Activated CD4-positive, alpha-beta T cell treated with anti-CD3 and anti-CD28 coated beads for 36 hours (primary cell): ENCODE data around the gene KRTAP12-3. TPM values are rescaled to one million over a fixed set of nuclear protein-coding genes. Genes with fewer than 3 reads are reported as not detected.

Experiments used
- ATAC-seq: fragments of 200-7000 bp; cut with Tn5 transposase; one replicate; pipeline ENCODE4 v1.10.0; 2021; ENCODE audit warnings: mild to moderate bottlenecking, moderate library complexity
- CTCF ChIA-PET: fragments of 350-600 bp; sonication (Branson Sonifier 250); formaldehyde crosslinking; loops from one replicate; lab custom pipeline; 2021; ENCODE audit warnings: antibody characterized with exemption; lab: Charles Lee
- POLR2A ChIA-PET: fragments of 350-600 bp; sonication (Branson Sonifier 250); formaldehyde crosslinking; loops from one replicate; lab custom pipeline; 2021; ENCODE audit warnings: antibody characterized with exemption, inconsistent platforms; lab: Charles Lee
- DNase-seq: peaks from one replicate; pipeline ENCODE4 v3.0.0-alpha.2; 2020
- H3K27ac Mint-ChIP-seq: one replicate; pipeline ENCODE4 v1.8.0; 2021; ENCODE audit warnings: mixed read lengths
- H3K27me3 Mint-ChIP-seq: one replicate; pipeline ENCODE4 v1.8.0; 2021; ENCODE audit warnings: mixed read lengths
- H3K36me3 Mint-ChIP-seq: one replicate; pipeline ENCODE4 v1.8.0; 2021; ENCODE audit warnings: low read depth, mixed read lengths
- H3K4me1 Mint-ChIP-seq: one replicate; pipeline ENCODE4 v1.8.0; 2021; ENCODE audit warnings: mixed read lengths
- H3K4me3 Mint-ChIP-seq: one replicate; pipeline ENCODE4 v1.8.0; 2021; ENCODE audit warnings: mild to moderate bottlenecking, moderate library complexity, mixed read lengths
- H3K9me3 Mint-ChIP-seq: one replicate; pipeline ENCODE4 v1.8.0; 2021; ENCODE audit warnings: low read depth, mixed read lengths
- intact Hi-C, 2 experiments: fragments of 100-400 bp; cut with DNase I in 1 of 2; cut with micrococcal nuclease in 1 of 2; formaldehyde crosslinking; loops; one replicate each; pipeline versions ENCODE4 v1.14.2 to v1.15.1; 2022 to 2024; cut with DNase I, micrococcal nuclease
- total RNA-seq, 2 experiments: library from RNA; stranded (reverse); gene quantifications; one replicate each; pipeline ENCODE4 v1.2.3, GENCODE V29; 2021

Gene KRTAP12-3
- total RNA-seq, 2 experiments from 2014 or later, result not detected

DNA sequence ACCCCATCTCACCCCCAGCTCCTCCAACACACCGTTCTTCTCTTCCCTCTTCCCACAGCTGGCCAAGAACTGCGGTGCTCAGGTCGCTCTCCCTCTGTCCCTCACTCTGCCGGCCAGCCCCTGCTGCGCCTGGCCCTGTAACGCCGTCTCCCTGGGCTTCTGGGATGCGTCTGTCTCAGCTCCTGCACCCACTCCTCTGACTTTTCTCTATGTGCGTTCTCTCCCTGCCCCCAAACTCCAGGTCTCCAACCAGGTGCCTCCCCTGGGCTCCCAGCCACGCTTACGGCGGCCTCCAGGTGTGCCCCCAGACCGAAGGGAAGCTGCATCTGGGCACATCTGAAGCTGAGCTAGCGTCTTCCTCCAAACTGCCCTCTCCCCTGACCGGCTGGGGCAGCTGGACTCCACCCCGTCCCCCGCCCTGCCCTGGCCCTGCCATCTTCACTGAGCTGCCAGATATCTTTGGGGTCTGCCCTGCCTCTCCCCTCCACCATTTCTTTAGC lies 41.8 kb downstream of the KRTAP12-3 start:
- no peaks in the 10 kb centered on the region for H3K4me1 Mint-ChIP-seq
- H3K36me3 Mint-ChIP-seq, result no peaks in the 10 kb centered on the region
- DNase-seq (no peak), ATAC-seq (no peak)
- H3K27ac Mint-ChIP-seq, result no peak overlapping the region
- CTCF ChIA-PET, result interaction anchor here (0.8 kb wide), 1 partner anchor 94 kb away, joined by 3 read pairs; no protein-coding TSS in a partner anchor
- H3K9me3 Mint-ChIP-seq, result no peaks in the 10 kb centered on the region
- H3K4me3 Mint-ChIP-seq, result no peak overlapping the region
- intact Hi-C loops, result no loop called here
- peaks cover 55% of the 10 kb centered on the region for H3K27me3 Mint-ChIP-seq
- POLR2A ChIA-PET, result no interaction called here

DNA sequence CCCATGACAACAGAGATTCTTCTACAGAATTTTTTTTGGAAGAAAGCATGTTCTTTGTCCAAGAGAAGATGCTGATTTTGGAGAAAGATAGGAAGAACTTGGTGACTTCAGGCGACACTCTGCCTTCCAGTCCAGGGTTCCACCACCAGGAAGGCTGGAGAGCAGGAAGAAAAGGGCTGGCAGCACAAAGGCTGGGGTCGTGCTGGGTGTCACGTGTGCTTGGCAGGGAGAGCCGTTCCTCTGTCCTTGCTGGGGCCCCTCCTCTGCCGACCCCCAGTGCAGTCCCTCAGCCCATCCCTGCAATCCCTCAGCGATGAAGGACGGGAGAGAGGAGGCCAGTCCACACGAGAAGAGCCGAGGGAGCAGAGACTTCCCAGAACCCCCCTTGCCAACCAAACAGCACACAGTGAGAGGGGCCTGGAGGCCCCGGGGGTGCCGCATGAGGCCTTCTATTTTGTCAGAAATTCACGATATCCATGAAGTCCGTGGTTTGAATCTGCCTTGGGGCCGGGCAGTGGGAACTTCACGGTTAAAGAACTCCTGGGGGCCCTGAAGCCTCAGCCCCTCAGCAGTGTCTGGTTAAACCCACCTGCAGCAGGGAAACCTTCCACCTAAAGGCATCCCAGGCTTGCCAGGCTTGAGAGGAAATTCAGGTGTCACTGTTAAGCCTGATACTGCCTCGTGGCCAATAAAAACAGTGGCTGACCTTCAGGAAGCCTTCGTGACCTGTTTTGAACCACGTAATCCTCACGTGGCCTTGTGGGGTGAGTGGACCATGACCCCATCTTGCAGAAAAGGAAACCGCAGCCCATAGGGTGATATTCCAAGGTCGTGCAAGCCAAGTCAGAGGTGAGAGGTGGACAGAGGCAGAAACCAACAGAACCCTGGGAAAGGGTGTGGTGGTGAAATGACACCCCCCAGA lies 42.6 kb downstream of the KRTAP12-3 start:
- Mint-ChIP-seq H3K4me3 (no peak overlapping the region), H3K27me3 (peaks cover 62% of the 10 kb centered on the region), H3K36me3 (peaks cover 2% of the 10 kb centered on the region), H3K4me1 (no peaks in the 10 kb centered on the region), H3K27ac (no peak overlapping the region), H3K9me3 (no peaks in the 10 kb centered on the region)
- ChIA-PET POLR2A (no interaction called here), CTCF (interaction anchor here (0.8 kb wide), 1 partner anchor 93 kb away, joined by 3 read pairs; no protein-coding TSS in a partner anchor)
- intact Hi-C loops, result no loop called here
- no peak for DNase-seq
- no peak for ATAC-seq

DNA sequence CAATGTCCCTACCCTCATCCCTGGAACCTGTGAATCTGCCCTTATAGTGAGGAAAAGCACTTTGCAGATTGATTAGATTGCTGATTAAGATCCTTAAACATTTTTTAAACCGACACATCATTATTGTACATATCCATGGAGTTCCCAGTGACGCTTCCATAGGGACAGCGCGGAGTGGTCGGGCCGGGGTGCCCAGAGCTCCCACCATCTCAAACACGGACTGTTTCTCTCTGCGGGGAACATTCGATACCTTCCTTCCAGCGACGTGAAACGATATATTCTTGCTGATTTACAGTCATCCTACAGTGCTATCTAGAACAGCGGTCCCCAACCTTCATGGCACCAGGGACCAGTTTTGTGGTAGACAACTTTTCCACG lies 43.3 kb downstream of the KRTAP12-3 start:
- Mint-ChIP-seq H3K4me1 (no peaks in the 10 kb centered on the region), H3K4me3 (no peak overlapping the region), H3K27ac (no peak overlapping the region), H3K9me3 (peaks cover 4% of the 10 kb centered on the region), H3K36me3 (peaks cover 6% of the 10 kb centered on the region), H3K27me3 (peaks cover 67% of the 10 kb centered on the region)
- CTCF ChIA-PET, result no interaction called here
- POLR2A ChIA-PET, result no interaction called here
- intact Hi-C loops, result no loop called here
- DNase-seq, result no peak
- ATAC-seq, result no peak

DNA sequence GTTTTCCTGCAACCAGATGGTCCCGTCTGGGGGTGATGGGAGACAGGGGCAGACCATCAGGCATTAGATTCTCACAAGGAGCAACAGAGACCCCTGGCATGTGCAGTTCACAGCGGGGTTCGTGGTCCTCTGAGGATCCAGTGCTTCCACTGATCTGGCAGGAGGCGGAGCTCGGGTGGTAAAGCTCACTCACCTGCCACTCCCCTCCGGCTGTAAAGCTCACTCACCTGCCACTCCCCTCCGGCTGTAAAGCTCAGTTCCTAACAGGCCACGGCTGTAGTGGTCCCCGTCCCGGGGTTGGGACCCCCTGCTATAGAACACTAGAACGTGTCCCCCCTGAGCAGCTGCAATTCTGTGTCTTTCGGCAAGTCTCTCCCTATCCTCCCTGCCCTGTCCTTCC lies 43.8 kb downstream of the KRTAP12-3 start:
- DNase-seq (no peak), ATAC-seq (no peak)
- H3K27me3 Mint-ChIP-seq, result peaks cover 72% of the 10 kb centered on the region
- no peak overlapping the region for H3K4me3 Mint-ChIP-seq
- H3K36me3 Mint-ChIP-seq, result peaks cover 11% of the 10 kb centered on the region
- no peak overlapping the region for H3K27ac Mint-ChIP-seq
- POLR2A ChIA-PET, result no interaction called here
- H3K4me1 Mint-ChIP-seq, result no peaks in the 10 kb centered on the region
- H3K9me3 Mint-ChIP-seq, result peaks cover 8% of the 10 kb centered on the region
- CTCF ChIA-PET, result no interaction called here
- intact Hi-C loops, result no loop called here

DNA sequence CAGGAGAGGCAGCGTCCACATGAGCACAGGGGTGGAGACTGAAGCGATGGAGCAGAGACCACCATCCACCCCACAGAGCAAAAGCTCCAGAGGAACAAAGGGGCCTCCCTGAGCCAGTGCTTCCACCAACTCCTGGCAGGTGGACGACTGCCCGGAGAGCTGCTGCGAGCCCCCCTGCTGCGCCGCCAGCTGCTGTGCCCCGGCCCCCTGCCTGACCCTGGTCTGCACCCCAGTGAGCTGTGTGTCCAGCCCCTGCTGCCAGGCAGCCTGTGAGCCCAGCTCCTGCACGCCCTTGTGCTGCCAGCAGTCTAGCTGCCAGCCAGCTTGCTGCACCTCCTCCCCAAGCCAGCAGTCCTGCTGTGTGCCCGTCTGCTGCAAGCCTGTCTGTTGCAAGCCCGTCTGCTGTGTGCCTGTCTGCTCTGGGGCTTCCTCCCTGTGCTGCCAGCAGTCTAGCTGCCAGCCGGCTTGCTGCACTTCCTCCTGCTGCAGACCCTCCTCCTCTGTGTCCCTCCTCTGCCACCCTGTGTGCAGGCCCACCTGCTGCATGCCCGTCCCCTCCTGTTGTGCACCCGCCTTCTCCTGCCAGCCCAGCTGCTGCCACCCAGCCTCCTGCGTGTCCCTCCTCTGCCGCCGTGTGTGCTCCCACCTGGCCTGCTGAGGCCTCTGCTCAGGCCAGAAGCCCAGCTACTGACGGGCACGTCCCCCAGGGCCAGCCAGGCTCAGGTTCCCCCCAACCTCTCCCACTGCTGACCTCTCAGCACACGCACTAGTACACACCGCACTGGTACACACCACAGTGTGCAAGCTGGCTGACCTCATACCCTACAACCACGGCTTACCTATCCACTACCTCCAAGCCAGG lies 44.6 kb downstream of the KRTAP12-3 start:
- intact Hi-C loops, result no loop called here
- no peaks in the 10 kb centered on the region for H3K4me1 Mint-ChIP-seq
- H3K9me3 Mint-ChIP-seq, result peaks cover 8% of the 10 kb centered on the region
- peaks cover 68% of the 10 kb centered on the region for H3K27me3 Mint-ChIP-seq
- DNase-seq (no peak), ATAC-seq (no peak)
- peaks cover 11% of the 10 kb centered on the region for H3K36me3 Mint-ChIP-seq
- POLR2A ChIA-PET, result no interaction called here
- CTCF ChIA-PET, result no interaction called here
- no peak overlapping the region for H3K4me3 Mint-ChIP-seq
- no peak overlapping the region for H3K27ac Mint-ChIP-seq

DNA sequence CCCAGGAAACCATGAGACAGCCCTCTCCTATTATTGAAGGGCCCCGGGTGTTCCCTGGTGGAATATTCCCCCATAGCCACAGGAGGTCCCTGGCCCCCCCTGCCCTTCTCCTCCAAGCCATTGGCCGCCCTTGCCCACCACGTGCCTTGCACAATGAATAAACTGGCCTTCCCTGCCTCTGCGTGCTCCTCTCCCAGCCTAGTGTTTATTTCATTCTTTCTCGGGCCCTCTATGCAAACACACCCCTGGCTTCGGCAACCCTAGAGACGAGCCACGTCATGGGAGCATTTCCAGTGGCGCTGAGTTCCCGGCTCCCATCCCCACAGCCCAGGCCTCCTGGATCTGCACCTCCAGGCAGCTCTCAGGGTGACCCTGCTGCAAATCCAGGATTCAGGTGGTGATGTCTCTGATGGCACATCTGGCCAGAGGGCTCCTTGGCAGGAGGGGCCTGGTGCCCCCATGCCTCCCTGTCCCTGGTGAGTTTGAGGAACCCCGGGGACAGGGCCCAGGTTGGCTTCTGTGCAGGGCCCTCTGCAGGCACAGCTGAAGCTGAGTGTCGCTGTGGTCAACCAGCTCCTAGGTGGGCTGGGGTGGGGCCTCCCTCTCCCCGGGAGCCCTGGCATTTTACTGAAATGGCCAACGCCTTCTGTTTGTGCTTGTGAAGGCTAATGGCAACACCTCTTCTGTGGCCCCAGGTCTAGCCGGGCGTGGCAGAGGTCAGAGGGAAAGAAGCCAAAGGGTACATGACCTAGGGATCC lies 45.4 kb downstream of the KRTAP12-3 start:
- no peak for ATAC-seq
- intact Hi-C loops, result no loop called here
- DNase-seq, result no peak
- H3K36me3 Mint-ChIP-seq, result peaks cover 11% of the 10 kb centered on the region
- CTCF ChIA-PET, result no interaction called here
- peaks cover 68% of the 10 kb centered on the region for H3K27me3 Mint-ChIP-seq
- H3K9me3 Mint-ChIP-seq, result peaks cover 8% of the 10 kb centered on the region
- H3K4me1 Mint-ChIP-seq, result no peaks in the 10 kb centered on the region
- H3K4me3 Mint-ChIP-seq, result no peak overlapping the region
- POLR2A ChIA-PET, result no interaction called here
- no peak overlapping the region for H3K27ac Mint-ChIP-seq

DNA sequence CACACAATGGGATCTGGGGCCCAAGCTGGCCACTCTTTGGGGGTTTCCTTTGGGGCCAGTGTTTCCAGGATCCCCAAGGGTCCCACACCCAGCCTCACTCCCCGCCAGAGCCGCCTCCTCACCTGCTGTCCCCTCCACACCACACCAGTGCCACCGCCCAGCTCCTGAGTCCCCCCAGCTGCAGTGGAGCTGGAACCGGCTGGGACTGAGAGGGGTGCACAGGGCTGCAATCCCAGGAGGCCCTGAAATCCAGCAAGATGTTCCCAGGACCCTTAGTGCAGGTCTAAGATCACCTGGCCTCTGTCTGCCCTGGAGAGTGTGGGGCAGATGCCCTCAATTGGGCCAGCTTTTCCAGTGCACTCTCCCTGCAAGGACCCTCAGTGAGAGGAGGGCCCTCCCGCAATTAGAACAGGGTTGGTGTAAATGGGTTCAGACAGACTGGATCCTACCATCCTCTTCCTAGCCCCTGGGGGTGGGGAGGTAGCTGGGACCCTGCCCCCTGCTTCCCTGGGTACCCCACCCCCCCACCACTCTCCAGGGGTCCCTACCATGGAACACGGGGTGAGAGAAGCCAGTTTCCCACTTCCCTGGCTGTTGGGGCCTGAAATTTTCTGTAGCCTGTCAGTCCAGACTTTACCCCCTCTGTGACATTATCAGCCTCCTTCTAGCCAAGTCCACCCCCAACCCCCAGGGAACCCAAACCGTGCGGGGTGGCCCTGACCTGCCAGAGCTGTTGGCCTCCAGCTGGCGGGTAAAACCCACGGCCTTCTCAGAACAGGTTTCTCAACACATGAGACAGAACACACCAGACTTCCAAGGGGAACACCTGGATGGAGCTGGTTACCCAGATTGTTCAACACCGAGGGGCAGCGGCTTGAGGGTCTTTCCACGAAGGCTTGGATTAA lies 46.3 kb downstream of the KRTAP12-3 start:
- ChIA-PET CTCF (no interaction called here), POLR2A (no interaction called here)
- H3K9me3 Mint-ChIP-seq, result peaks cover 8% of the 10 kb centered on the region
- DNase-seq (no peak), ATAC-seq (no peak)
- H3K27ac Mint-ChIP-seq, result no peak overlapping the region
- intact Hi-C loops, result no loop called here
- H3K27me3 Mint-ChIP-seq, result peaks cover 71% of the 10 kb centered on the region
- H3K4me1 Mint-ChIP-seq, result peaks cover 6% of the 10 kb centered on the region
- no peak overlapping the region for H3K4me3 Mint-ChIP-seq
- H3K36me3 Mint-ChIP-seq, result peaks cover 11% of the 10 kb centered on the region

DNA sequence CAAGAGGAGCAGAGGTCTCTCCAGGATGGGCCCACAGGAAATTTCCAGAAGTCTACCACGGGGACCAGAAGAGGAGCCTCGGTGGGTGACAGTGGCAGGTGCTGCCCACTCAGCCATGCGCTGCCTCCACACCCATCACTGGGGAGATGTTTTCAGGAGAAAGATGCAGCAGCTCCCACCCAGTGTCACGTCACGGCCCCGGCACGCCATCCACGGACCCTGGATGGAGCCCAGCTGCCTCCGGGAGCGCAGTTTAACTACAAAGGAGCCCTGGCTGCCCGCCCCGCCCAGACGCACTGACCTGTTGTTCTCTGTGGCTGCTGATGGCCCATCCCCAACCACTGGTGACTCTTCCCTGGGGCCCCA lies 46.9 kb downstream of the KRTAP12-3 start:
- Mint-ChIP-seq H3K4me3 (no peak overlapping the region), H3K27me3 (peaks cover 72% of the 10 kb centered on the region), H3K36me3 (peaks cover 11% of the 10 kb centered on the region), H3K27ac (no peak overlapping the region), H3K9me3 (peaks cover 8% of the 10 kb centered on the region), H3K4me1 (peaks cover 11% of the 10 kb centered on the region)
- CTCF ChIA-PET, result no interaction called here
- ATAC-seq (no peak), DNase-seq (no peak)
- POLR2A ChIA-PET, result no interaction called here
- intact Hi-C loops, result no loop called here

DNA sequence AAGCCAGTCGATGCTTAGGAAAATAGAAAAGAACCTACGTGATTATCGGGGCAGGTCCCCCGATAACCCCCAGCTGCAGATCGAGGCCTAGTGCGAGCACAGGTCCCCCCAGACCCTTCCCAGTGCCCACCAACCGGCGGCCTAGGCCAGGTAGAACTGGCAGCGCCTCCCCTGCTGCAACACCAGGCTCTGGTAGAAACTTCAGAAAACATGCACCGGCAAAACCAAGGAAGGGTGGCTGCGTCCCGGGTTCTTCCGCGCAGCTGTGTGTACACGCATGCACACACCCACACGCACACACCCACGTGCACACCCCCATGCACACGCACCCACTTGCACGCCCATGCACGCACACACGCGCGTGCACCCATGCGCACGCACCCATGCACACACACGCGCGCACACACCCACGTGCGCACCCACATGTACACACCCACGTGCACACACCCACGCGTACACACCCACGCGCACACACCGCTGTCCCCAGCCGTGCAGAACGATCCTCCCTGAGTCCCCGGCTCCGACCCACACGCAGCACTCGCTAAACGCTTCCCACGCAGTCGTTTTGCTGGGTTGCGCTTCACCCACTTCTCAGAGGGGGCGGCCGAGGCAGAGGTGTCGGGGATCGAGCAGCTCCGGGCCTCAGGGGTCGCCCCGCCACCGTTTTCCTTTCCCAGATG lies 48.4 kb downstream of the KRTAP12-3 start:
- ChIA-PET CTCF (no interaction called here), POLR2A (interaction anchor here (0.6 kb wide), 1 partner anchor 19 kb away, joined by 3 read pairs; no protein-coding TSS in a partner anchor)
- Mint-ChIP-seq H3K36me3 (peaks cover 11% of the 10 kb centered on the region), H3K27ac (no peak overlapping the region), H3K4me3 (no peak overlapping the region), H3K27me3 (peaks cover 71% of the 10 kb centered on the region), H3K9me3 (peaks cover 8% of the 10 kb centered on the region), H3K4me1 (peaks cover 18% of the 10 kb centered on the region)
- DNase-seq (no peak), ATAC-seq (no peak)
- intact Hi-C loops, result no loop called here
